Prostate gland (tissue), 2 donors: Measurements from ENCODE around the gene GOPC. TPM values are rescaled to one million over a fixed set of nuclear protein-coding genes. Genes with fewer than 3 reads are reported as not detected.

Source experiments
- DNase-seq: peaks from one replicate; pipeline ENCODE4 v3.0.0-alpha.2; 2019; ENCODE audit warnings: low spot score
- H3K27ac ChIP-seq, 2 donors: fragments of 200-600 bp; sonication (generic); 2 replicates each; pipeline ENCODE4 v1.5.1; 2017 to 2019
- H3K27me3 ChIP-seq: fragments of 200-600 bp; sonication (generic); replicated peaks from 2 replicates; pipeline ENCODE4 v1.5.1; 2019; ENCODE audit not compliant: insufficient read depth
- H3K36me3 ChIP-seq, 2 donors: fragments of 200-600 bp; sonication (generic); 1 replicate in 1 of 2; 2 replicates in 1 of 2; pipeline versions ENCODE4 v1.5.1 to v1.8.1; 2017 to 2019
- H3K4me1 ChIP-seq: fragments of 200-600 bp; sonication (generic); replicated peaks from 2 replicates; pipeline ENCODE4 v1.5.1; 2019
- H3K4me3 ChIP-seq, 2 donors: fragments of 200-600 bp; sonication (generic); 2 replicates each; pipeline ENCODE4 v1.5.1; 2017 to 2019
- H3K9me3 ChIP-seq: fragments of 200-600 bp; sonication (generic); 2 replicates; pipeline ENCODE4 v1.5.1; 2017
- POLR2A ChIP-seq: fragments of 450-650 bp; IDR thresholded peaks from one replicate; pipeline ENCODE4 v1.6.1; 2016; ENCODE audit warnings: antibody characterized with exemption, mild to moderate bottlenecking
- POLR2AphosphoS5 ChIP-seq: sonication (generic); formaldehyde crosslinking; IDR thresholded peaks from one replicate; pipeline ENCODE4 v1.6.1; 2017; ENCODE audit warnings: antibody characterized with exemption
- WGBS: methylation state at CpG from one replicate; pipeline ENCODE4 v1.1.5; 2018; 5-methylcytosine and 5-hydroxymethylcytosine counted together
- intact Hi-C: fragments of 100-400 bp; cut with DNase I; formaldehyde crosslinking; loops from one replicate; pipeline ENCODE4 v1.14.2; 2022
- total RNA-seq, 2 donors: library from RNA; depleted of rRNA; stranded (reverse); fragments of >200 nt; gene quantifications; one replicate each; pipeline ENCODE4 v1.1.0, GENCODE V29; 2016
- TF ChIP-seq, protein P1 (sequence below), 4 experiments: fragments of 200-600 bp in 2 of 4; fragments of 450-650 bp in 2 of 4; sonication (generic) in 2 of 4; IDR thresholded peaks; 1 replicate in 3 of 4; 2 replicates in 1 of 4; pipeline ENCODE4 v1.5.1; 2016 to 2019; ENCODE audit warnings: antibody characterized with exemption in 4 of 4, mild to moderate bottlenecking in 2 of 4, moderate library complexity in 2 of 4

Gene GOPC
- total RNA-seq, 2 donors from 2014 or later: 20.2 to 24.2 TPM

DNA sequence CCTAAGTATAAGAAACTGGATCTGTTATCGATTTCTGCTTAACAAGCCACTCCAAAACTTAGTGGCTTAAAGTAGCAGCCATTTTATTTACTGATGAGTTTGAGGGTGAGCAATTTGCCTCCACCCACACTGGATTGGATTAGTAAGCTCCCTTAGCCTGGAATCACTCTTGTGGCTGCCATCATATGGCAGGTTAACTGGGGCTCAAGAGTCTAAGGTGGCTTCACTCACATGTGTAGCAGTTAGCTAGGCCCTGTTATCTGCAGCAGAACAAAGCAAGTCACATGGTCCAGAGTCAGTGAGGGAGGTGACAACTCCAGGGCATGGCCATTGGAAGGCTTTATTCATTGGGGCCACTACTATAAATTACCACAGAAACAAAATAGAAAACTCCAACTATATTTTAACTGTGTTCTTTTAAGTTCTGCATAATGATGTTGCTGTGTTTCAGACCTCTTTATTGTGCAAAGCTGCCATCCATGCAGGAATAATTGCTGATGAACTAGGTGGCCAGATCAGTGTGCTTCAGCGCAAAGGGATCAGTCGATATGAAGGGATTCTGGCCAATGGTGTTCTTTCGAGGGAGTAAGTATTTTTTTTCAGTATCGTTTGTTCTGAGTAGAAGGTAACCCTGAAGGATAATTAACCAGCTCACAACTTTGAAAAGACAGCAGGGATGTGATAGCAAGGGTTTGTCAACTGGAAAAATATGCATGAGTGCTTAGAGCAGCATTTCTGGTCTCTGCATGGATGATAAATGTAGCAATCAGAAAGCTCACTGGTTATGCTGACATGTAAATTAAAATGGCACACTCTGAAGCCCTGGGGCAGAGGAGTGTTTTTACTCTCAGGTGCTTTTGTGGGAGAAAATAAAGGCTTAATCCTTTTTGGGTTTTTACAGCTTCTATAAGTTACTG, 70.2 kb downstream of the GOPC start:
- H3K9me3 ChIP-seq: no peaks in the 10 kb centered on the region
- no peaks in the 10 kb centered on the region for H3K27me3 ChIP-seq
- H3K36me3 ChIP-seq: no peaks in the 10 kb centered on the region
- no peak overlapping the region for H3K27ac ChIP-seq
- intact Hi-C loops: no loop called here
- DNase-seq: no peak
- 96% methylated on average over 5 of the region's 5 CpGs for WGBS
- H3K4me3 ChIP-seq: no peak overlapping the region
- TF ChIP-seq POLR2AphosphoS5: no peak
- TF ChIP-seq, protein P1, sequence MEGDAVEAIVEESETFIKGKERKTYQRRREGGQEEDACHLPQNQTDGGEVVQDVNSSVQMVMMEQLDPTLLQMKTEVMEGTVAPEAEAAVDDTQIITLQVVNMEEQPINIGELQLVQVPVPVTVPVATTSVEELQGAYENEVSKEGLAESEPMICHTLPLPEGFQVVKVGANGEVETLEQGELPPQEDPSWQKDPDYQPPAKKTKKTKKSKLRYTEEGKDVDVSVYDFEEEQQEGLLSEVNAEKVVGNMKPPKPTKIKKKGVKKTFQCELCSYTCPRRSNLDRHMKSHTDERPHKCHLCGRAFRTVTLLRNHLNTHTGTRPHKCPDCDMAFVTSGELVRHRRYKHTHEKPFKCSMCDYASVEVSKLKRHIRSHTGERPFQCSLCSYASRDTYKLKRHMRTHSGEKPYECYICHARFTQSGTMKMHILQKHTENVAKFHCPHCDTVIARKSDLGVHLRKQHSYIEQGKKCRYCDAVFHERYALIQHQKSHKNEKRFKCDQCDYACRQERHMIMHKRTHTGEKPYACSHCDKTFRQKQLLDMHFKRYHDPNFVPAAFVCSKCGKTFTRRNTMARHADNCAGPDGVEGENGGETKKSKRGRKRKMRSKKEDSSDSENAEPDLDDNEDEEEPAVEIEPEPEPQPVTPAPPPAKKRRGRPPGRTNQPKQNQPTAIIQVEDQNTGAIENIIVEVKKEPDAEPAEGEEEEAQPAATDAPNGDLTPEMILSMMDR (IDR thresholded peaks at IDR 0.05): no peak
- no peak for TF ChIP-seq POLR2A
- H3K4me1 ChIP-seq: no peaks in the 10 kb centered on the region

DNA sequence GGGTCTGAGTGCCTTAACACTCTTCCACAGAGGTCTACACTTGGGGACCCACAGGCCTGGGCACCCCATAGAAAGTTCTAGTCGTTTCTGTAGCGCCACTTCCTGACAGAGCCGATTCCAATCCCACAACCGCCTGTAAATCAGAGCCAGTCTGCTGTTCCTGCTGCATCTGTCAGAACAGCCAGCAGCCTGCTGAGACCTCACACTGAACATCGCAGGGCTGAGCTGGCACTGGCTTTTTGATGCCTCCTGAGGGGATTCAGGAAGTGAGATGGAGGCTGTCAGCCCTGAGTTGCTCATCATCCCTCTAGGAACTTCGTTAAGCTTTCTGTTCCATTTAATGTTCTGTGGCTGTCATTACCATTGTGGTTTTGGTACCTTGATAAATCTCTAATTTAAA, 71.0 kb downstream of the GOPC start:
- no peaks in the 10 kb centered on the region for H3K9me3 ChIP-seq
- no peak overlapping the region for H3K27ac ChIP-seq
- intact Hi-C loops: no loop called here
- DNase-seq: no peak
- H3K4me1 ChIP-seq: no peaks in the 10 kb centered on the region
- no peaks in the 10 kb centered on the region for H3K36me3 ChIP-seq
- no peaks in the 10 kb centered on the region for H3K27me3 ChIP-seq
- WGBS: 67% methylated on average over 6 of the region's 6 CpGs
- TF ChIP-seq POLR2AphosphoS5: no peak
- no peak for TF ChIP-seq POLR2A
- TF ChIP-seq, protein P1 (IDR thresholded peaks at IDR 0.05): no peak
- no peak overlapping the region for H3K4me3 ChIP-seq

DNA sequence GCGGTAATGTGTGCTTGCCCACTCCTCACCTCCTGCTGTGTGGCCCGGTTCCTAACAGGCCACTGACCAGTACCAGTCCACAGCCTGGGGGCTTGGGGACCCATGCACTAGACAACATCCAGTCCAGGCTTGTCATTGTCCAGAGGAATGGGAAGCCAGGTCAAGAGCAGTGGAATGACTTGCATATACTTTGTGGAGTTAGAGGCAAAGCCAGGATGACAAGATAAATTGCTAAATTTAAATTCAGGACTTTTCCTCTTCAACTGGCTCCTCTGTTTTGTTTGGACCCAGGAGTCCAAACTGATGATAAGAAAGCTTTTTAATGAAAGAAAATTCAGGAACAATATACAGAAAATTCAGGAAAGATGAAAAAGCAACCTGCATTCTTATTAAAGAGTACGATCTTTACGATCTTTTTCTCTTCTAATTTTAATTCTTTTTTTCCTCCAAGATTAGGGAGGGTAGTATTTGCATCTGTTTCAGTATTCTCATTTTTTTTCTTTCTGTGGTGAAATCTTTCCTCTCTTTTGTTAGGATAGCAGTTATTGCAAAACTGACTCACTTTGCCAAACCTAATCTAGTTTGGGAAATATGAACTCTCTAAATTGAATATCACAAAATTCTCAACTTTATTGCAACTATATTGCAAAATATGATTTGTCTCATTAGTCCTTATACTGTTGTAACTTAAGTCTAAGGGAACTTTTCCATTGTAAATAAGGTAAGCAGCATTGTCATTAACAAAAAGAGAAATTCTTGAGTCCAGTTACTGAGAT, 71.7 kb downstream of the GOPC start:
- no peaks in the 10 kb centered on the region for H3K9me3 ChIP-seq
- no peaks in the 10 kb centered on the region for H3K4me1 ChIP-seq
- DNase-seq: no peak
- intact Hi-C loops: no loop called here
- WGBS: 96% methylated on average over 4 of the region's 4 CpGs
- no peaks in the 10 kb centered on the region for H3K27me3 ChIP-seq
- TF ChIP-seq POLR2A (no peak), POLR2AphosphoS5 (no peak)
- TF ChIP-seq, protein P1 (IDR thresholded peaks at IDR 0.05): no peak
- H3K27ac ChIP-seq: no peak overlapping the region
- H3K36me3 ChIP-seq: no peaks in the 10 kb centered on the region
- no peak overlapping the region for H3K4me3 ChIP-seq

DNA sequence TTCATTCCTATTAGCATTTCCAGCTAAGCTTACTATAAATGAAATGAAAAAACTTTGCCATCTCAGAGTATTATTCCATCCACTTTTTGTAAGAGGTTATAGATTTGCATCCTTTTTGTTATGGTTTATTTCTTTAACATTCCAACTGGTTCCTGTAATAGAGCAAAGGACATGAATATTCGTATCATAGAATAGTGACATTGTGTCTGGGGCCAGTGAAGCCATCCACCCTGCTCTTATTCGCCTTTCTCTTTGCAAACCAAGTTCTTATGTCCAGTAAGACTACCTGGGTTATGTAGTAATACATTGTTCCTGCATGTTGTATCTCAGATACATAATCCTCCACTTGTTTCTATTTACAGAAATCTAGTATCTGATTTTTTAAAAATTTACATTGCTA, 76.7 kb downstream of the GOPC start:
- no peaks in the 10 kb centered on the region for H3K4me1 ChIP-seq
- H3K4me3 ChIP-seq: no peak overlapping the region
- no peaks in the 10 kb centered on the region for H3K9me3 ChIP-seq
- DNase-seq: no peak
- H3K27ac ChIP-seq: no peak overlapping the region
- intact Hi-C loops: no loop called here
- 98% methylated on average over 2 of the region's 2 CpGs for WGBS
- no peaks in the 10 kb centered on the region for H3K36me3 ChIP-seq
- TF ChIP-seq POLR2A (no peak), POLR2AphosphoS5 (no peak)
- TF ChIP-seq, protein P1 (IDR thresholded peaks at IDR 0.05): no peak
- H3K27me3 ChIP-seq: no peaks in the 10 kb centered on the region
